HEK293 (cell line): ENCODE data around the gene CDK12.
"Not testable (repeated sequence)": the region's sequence is repeated elsewhere in the genome, so short reads cannot be mapped to it uniquely, and the experiment has no call there.

ENCODE experiments used
- CTCF ChIA-PET: fragments of 350-600 bp; formaldehyde crosslinking; extraction: SDS; loops from one replicate; lab custom pipeline; 2021; ENCODE audit warnings: antibody characterized with exemption; lab: Yijun Ruan, JAX
- POLR2A ChIA-PET: fragments of 300-600 bp; formaldehyde crosslinking; extraction: SDS; loops from one replicate; lab custom pipeline; 2020; ENCODE audit warnings: antibody characterized with exemption, inconsistent platforms; lab: Yijun Ruan, JAX
- H3K27ac ChIP-seq: fragments of 200-500 bp; sonication (Bioruptor generic); 2 replicates; pipeline ENCODE4 v1.5.1; 2014; ENCODE audit warnings: low read depth, low read length, control low read depth, inconsistent platforms; ENCODE audit errors: extremely low read depth
- H3K36me3 ChIP-seq, 2 experiments: fragments of 200-500 bp in 1 of 2; sonication (Bioruptor generic) in 1 of 2; 1 replicate in 1 of 2; 2 replicates in 1 of 2; pipeline ENCODE4 v1.5.1; 2014 to 2017; ENCODE audit warnings: inconsistent platforms in 2 of 2, low read length in 2 of 2; ENCODE audit not compliant: control insufficient read depth in 2 of 2, insufficient read depth in 1 of 2
- H3K4me1 ChIP-seq: fragments of 200-500 bp; sonication (Bioruptor generic); 2 replicates; pipeline ENCODE4 v1.5.1; 2014; ENCODE audit warnings: mild to moderate bottlenecking, low read length, inconsistent platforms; ENCODE audit not compliant: control insufficient read depth, insufficient read depth
- H3K4me3 ChIP-seq: 2 replicates; pipeline ENCODE4 v1.5.1; 2011; ENCODE audit warnings: low read depth, mild to moderate bottlenecking, control low read depth, low read length, moderate library complexity
- H3K9me3 ChIP-seq: fragments of 200-500 bp; sonication (Bioruptor generic); 2 replicates; pipeline ENCODE4 v1.5.1; 2014; ENCODE audit warnings: low read depth, low read length, inconsistent platforms; ENCODE audit not compliant: control insufficient read depth, insufficient read depth
- HIC1 ChIP-seq: fragments of 450-650 bp; formaldehyde crosslinking; IDR thresholded peaks from 2 replicates; pipeline ENCODE4 v1.5.1; 2016; ENCODE audit warnings: missing biosample characterization, missing genetic modification characterization
- HOXD13 ChIP-seq: sonication (generic); formaldehyde crosslinking; IDR thresholded peaks from 2 replicates; pipeline ENCODE4 v1.8.0; 2022; ENCODE audit warnings: missing genetic modification reagents, borderline replicate concordance
- PRDM1 ChIP-seq: fragments of 450-650 bp; formaldehyde crosslinking; IDR thresholded peaks from 2 replicates; pipeline ENCODE4; 2016; ENCODE audit warnings: missing biosample characterization, missing genetic modification characterization
- TCF7L2 ChIP-seq: IDR thresholded peaks from 2 replicates; pipeline ENCODE4 v1.6.1; 2011; ENCODE audit warnings: low read depth, mild to moderate bottlenecking, inconsistent platforms, low read length, moderate library complexity, borderline replicate concordance
- ZIC2 ChIP-seq: fragments of 450-650 bp; formaldehyde crosslinking; IDR thresholded peaks from 2 replicates; pipeline ENCODE4 v1.5.1; 2016; ENCODE audit warnings: missing biosample characterization, missing genetic modification characterization
- ZNF112 ChIP-seq: fragments of 450-650 bp; formaldehyde crosslinking; IDR thresholded peaks from 2 replicates; pipeline ENCODE4 v1.5.0; 2017; ENCODE audit warnings: missing biosample characterization, missing genetic modification characterization
- ZNF155 ChIP-seq: fragments of 450-650 bp; formaldehyde crosslinking; IDR thresholded peaks from 2 replicates; pipeline ENCODE4 v1.5.1; 2016; ENCODE audit warnings: missing biosample characterization, missing genetic modification characterization
- ZNF221 ChIP-seq: fragments of 450-650 bp; formaldehyde crosslinking; IDR thresholded peaks from 2 replicates; pipeline ENCODE4 v1.5.1; 2017; ENCODE audit warnings: missing biosample characterization, missing genetic modification characterization, borderline replicate concordance
- ZNF366 ChIP-seq: fragments of 450-650 bp; formaldehyde crosslinking; conservative IDR thresholded peaks from 2 replicates; pipeline ENCODE4 v1.5.1; 2016; ENCODE audit warnings: missing biosample characterization, missing genetic modification characterization
- ZNF529 ChIP-seq: fragments of 450-650 bp; formaldehyde crosslinking; IDR thresholded peaks from 2 replicates; pipeline ENCODE4 v1.5.1; 2017; ENCODE audit warnings: missing genetic modification characterization, missing biosample characterization; ENCODE audit not compliant: insufficient replicate concordance
- ZNF548 ChIP-seq: fragments of 450-650 bp; formaldehyde crosslinking; IDR thresholded peaks from 2 replicates; pipeline ENCODE4 v1.5.1; 2016; ENCODE audit warnings: missing biosample characterization, missing genetic modification characterization
- ZNF558 ChIP-seq: fragments of 450-650 bp; formaldehyde crosslinking; IDR thresholded peaks from 2 replicates; pipeline ENCODE4 v1.5.1; 2016; ENCODE audit warnings: missing biosample characterization, missing genetic modification characterization
- ZNF629 ChIP-seq: fragments of 450-650 bp; formaldehyde crosslinking; IDR thresholded peaks from 2 replicates; pipeline ENCODE4 v1.5.1; 2017; ENCODE audit warnings: missing biosample characterization, missing genetic modification characterization
- ZNF701 ChIP-seq: fragments of 450-650 bp; formaldehyde crosslinking; IDR thresholded peaks from 2 replicates; pipeline ENCODE4 v1.5.1; 2016; ENCODE audit warnings: missing biosample characterization, missing genetic modification characterization
- ZNF707 ChIP-seq: fragments of 450-650 bp; formaldehyde crosslinking; IDR thresholded peaks from 2 replicates; pipeline ENCODE4 v1.5.1; 2016; ENCODE audit warnings: missing biosample characterization, missing genetic modification characterization
- ZNF76 ChIP-seq: fragments of 450-650 bp; formaldehyde crosslinking; IDR thresholded peaks from 2 replicates; pipeline ENCODE4; 2016; ENCODE audit warnings: low read depth, missing biosample characterization, missing genetic modification characterization, borderline replicate concordance
- TF ChIP-seq, protein P1 (sequence below): sonication (generic); formaldehyde crosslinking; IDR thresholded peaks from 2 replicates; pipeline ENCODE4 v1.8.1; 2022; ENCODE audit warnings: mild to moderate bottlenecking, moderate library complexity, missing genetic modification reagents
- TF ChIP-seq, protein P2 (sequence below): fragments of 450-650 bp; formaldehyde crosslinking; IDR thresholded peaks from 2 replicates; pipeline ENCODE4 v1.5.1; 2016; ENCODE audit warnings: missing biosample characterization, missing genetic modification characterization
- TF ChIP-seq, protein P3 (sequence below): fragments of 450-650 bp; formaldehyde crosslinking; conservative IDR thresholded peaks from 2 replicates; pipeline ENCODE4 v1.5.1; 2016; ENCODE audit warnings: low read depth, missing biosample characterization, missing genetic modification characterization
- TF ChIP-seq, protein P4 (sequence below): fragments of 450-650 bp; formaldehyde crosslinking; IDR thresholded peaks from 2 replicates; pipeline ENCODE4 v1.5.1; 2016; ENCODE audit warnings: missing biosample characterization, missing genetic modification characterization

Gene CDK12

DNA sequence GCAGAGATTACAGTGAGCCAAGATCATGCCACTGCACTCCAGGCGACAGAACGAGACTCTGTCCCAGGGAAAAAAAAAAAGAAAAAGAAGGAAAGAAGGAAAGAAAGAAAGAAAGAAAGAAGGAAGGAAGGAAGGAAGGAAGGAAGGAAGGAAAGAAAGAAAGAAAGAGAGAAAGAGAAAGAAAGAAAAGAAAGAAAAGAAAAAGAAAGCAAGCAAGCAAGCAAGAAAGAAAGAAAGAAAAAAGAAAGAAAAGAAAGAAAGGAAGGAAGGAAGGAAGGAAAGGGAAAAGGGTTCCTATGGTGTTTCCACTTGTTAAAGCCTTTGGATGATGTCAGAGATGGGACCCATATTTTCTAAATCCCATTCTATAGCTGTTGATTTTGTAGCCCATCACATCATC is 21.4 kb upstream of the CDK12 start:
- H3K9me3 ChIP-seq, H3K27ac ChIP-seq, H3K4me1 ChIP-seq, H3K4me3 ChIP-seq: not testable (repeated sequence)
- POLR2A ChIA-PET: interaction anchor here (0.5 to 1.8 kb wide), 3 partner anchors 11 to 46 kb away, joined by 4 to 5 read pairs (median 4); partner anchors contain the start of gene MED1
- CTCF ChIA-PET: interaction anchor here (0.6 kb wide), 1 partner anchor 198 kb away, joined by 4 read pairs; no protein-coding TSS in a partner anchor
- H3K36me3 ChIP-seq: peaks cover 89 to 97% of the 10 kb centered on the region in 2 experiments
- TF ChIP-seq ZNF366 (peak; percentile 97), PRDM1 (peak; percentile 57; the same call in 1 of the 2 replicates)

GRCh38 chr17:39443326-39443725 is 18.0 kb upstream of the CDK12 start:
- POLR2A ChIA-PET: no interaction called here
- H3K36me3 ChIP-seq: peaks cover 91 to 99% of the 10 kb centered on the region in 2 experiments

More at GRCh38 chr17:39443326-39443725, 18.0 kb upstream of the CDK12 start:
- CTCF ChIA-PET: interaction anchor here (0.7 kb wide), 1 partner anchor 257 kb away, joined by 6 read pairs; the partner anchor contains the start of gene ERBB2
- Histone ChIP-seq H3K9me3 (no peaks in the 10 kb centered on the region), H3K4me1 (no peaks in the 10 kb centered on the region), H3K27ac (no peak overlapping the region), H3K4me3 (no peak overlapping the region)
- no peak for TF ChIP-seq ZNF629
- TF ChIP-seq HOXD13: no peak
- TF ChIP-seq ZNF548: no peak
- no peak for TF ChIP-seq ZNF558 (tag by site-specific recombination)
- TF ChIP-seq ZNF155: no peak
- TF ChIP-seq, protein P1, sequence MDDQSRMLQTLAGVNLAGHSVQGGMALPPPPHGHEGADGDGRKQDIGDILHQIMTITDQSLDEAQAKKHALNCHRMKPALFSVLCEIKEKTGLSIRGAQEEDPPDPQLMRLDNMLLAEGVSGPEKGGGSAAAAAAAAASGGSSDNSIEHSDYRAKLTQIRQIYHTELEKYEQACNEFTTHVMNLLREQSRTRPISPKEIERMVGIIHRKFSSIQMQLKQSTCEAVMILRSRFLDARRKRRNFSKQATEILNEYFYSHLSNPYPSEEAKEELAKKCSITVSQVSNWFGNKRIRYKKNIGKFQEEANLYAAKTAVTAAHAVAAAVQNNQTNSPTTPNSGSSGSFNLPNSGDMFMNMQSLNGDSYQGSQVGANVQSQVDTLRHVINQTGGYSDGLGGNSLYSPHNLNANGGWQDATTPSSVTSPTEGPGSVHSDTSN (CRISPR knock-in tag): no peak
- no peak for TF ChIP-seq ZIC2
- no peak for TF ChIP-seq ZNF701
- no peak for TF ChIP-seq ZNF112 (tag by site-specific recombination)
- no peak for TF ChIP-seq ZNF707
- TF ChIP-seq ZNF529 (tag by site-specific recombination): no peak
- TF ChIP-seq, protein P2, sequence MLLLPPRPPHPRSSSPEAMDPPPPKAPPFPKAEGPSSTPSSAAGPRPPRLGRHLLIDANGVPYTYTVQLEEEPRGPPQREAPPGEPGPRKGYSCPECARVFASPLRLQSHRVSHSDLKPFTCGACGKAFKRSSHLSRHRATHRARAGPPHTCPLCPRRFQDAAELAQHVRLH (tag by site-specific recombination): no peak
- TF ChIP-seq, protein P3, sequence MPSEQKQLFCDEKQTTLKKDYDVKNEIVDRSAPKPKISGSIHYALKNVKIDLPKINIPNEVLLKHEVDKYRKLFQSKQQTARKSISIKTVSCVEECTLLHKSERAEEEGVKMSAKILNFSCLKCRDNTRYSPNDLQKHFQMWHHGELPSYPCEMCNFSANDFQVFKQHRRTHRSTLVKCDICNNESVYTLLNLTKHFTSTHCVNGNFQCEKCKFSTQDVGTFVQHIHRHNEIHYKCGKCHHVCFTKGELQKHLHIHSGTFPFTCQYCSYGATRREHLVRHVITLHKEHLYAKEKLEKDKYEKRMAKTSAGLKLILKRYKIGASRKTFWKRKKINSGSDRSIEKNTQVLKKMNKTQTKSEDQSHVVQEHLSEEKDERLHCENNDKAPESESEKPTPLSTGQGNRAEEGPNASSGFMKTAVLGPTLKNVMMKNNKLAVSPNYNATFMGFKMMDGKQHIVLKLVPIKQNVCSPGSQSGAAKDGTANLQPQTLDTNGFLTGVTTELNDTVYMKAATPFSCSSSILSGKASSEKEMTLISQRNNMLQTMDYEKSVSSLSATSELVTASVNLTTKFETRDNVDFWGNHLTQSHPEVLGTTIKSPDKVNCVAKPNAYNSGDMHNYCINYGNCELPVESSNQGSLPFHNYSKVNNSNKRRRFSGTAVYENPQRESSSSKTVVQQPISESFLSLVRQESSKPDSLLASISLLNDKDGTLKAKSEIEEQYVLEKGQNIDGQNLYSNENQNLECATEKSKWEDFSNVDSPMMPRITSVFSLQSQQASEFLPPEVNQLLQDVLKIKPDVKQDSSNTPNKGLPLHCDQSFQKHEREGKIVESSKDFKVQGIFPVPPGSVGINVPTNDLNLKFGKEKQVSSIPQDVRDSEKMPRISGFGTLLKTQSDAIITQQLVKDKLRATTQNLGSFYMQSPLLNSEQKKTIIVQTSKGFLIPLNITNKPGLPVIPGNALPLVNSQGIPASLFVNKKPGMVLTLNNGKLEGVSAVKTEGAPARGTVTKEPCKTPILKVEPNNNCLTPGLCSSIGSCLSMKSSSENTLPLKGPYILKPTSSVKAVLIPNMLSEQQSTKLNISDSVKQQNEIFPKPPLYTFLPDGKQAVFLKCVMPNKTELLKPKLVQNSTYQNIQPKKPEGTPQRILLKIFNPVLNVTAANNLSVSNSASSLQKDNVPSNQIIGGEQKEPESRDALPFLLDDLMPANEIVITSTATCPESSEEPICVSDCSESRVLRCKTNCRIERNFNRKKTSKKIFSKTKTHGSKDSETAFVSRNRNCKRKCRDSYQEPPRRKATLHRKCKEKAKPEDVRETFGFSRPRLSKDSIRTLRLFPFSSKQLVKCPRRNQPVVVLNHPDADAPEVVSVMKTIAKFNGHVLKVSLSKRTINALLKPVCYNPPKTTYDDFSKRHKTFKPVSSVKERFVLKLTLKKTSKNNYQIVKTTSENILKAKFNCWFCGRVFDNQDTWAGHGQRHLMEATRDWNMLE (tag by site-specific recombination): no peak
- TF ChIP-seq, protein P4, sequence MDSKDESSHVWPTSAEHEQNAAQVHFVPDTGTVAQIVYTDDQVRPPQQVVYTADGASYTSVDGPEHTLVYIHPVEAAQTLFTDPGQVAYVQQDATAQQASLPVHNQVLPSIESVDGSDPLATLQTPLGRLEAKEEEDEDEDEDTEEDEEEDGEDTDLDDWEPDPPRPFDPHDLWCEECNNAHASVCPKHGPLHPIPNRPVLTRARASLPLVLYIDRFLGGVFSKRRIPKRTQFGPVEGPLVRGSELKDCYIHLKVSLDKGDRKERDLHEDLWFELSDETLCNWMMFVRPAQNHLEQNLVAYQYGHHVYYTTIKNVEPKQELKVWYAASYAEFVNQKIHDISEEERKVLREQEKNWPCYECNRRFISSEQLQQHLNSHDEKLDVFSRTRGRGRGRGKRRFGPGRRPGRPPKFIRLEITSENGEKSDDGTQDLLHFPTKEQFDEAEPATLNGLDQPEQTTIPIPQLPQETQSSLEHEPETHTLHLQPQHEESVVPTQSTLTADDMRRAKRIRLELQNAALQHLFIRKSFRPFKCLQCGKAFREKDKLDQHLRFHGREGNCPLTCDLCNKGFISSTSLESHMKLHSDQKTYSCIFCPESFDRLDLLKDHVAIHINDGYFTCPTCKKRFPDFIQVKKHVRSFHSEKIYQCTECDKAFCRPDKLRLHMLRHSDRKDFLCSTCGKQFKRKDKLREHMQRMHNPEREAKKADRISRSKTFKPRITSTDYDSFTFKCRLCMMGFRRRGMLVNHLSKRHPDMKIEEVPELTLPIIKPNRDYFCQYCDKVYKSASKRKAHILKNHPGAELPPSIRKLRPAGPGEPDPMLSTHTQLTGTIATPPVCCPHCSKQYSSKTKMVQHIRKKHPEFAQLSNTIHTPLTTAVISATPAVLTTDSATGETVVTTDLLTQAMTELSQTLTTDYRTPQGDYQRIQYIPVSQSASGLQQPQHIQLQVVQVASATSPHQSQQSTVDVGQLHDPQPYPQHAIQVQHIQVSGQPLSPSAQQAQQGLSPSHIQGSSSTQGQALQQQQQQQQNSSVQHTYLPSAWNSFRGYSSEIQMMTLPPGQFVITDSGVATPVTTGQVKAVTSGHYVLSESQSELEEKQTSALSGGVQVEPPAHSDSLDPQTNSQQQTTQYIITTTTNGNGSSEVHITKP (tag by site-specific recombination): no peak
- TF ChIP-seq HIC1 (tag by site-specific recombination): no peak
- TF ChIP-seq ZNF76 (tag by site-specific recombination): no peak
- no peak for TF ChIP-seq TCF7L2
- no peak for TF ChIP-seq ZNF221 (tag by site-specific recombination)
